HepG2 (cell line): ENCODE measurements around the gene RPSA. TPM values are rescaled to one million over a fixed set of nuclear protein-coding genes. Genes with fewer than 3 reads are reported as not detected.

Experiments
- EED ChIP-seq: sonication (generic); formaldehyde crosslinking; IDR thresholded peaks from 2 replicates; pipeline ENCODE4 v1.5.0; 2020; ENCODE audit warnings: mild to moderate bottlenecking, missing genetic modification reagents
- EHMT2 ChIP-seq: fragments of 200-600 bp; sonication (generic); IDR thresholded peaks from 2 replicates; pipeline ENCODE4 v1.7.0; 2017; ENCODE audit warnings: antibody characterized with exemption, low read depth, low read length, borderline replicate concordance
- ELF4 ChIP-seq: sonication (generic); formaldehyde crosslinking; IDR thresholded peaks from 2 replicates; pipeline ENCODE4 v1.5.0; 2020; ENCODE audit warnings: missing genetic modification reagents, mild to moderate bottlenecking, moderate library complexity, borderline replicate concordance
- JUN ChIP-seq: sonication (generic); formaldehyde crosslinking; IDR thresholded peaks from 2 replicates; pipeline ENCODE4 v1.4.0; 2020; ENCODE audit warnings: mild to moderate bottlenecking, missing genetic modification reagents
- NCOA1 ChIP-seq: sonication (generic); formaldehyde crosslinking; IDR thresholded peaks from 2 replicates; pipeline ENCODE4 v1.9.0; 2021; ENCODE audit warnings: missing genetic modification reagents
- NKX3-1 ChIP-seq: sonication (generic); formaldehyde crosslinking; IDR thresholded peaks from 2 replicates; pipeline ENCODE4 v1.5.0; 2020; ENCODE audit warnings: missing genetic modification reagents
- ZMAT3 ChIP-seq: sonication (generic); formaldehyde crosslinking; conservative IDR thresholded peaks from 2 replicates; pipeline ENCODE4 v1.7.0; 2021; ENCODE audit warnings: missing genetic modification reagents
- ZMYM4 ChIP-seq: sonication (generic); formaldehyde crosslinking; IDR thresholded peaks from 2 replicates; pipeline ENCODE4 v1.8.1; 2023; ENCODE audit warnings: mild to moderate bottlenecking, missing genetic modification reagents
- ZNF12 ChIP-seq: sonication (generic); formaldehyde crosslinking; IDR thresholded peaks from 2 replicates; pipeline ENCODE4 v1.5.0; 2020; ENCODE audit warnings: missing genetic modification reagents
- ZNF761 ChIP-seq: sonication (generic); formaldehyde crosslinking; conservative IDR thresholded peaks from 2 replicates; pipeline ENCODE4 v1.4.0; 2020; ENCODE audit warnings: mild to moderate bottlenecking, missing genetic modification reagents
- ZNF782 ChIP-seq: sonication (generic); formaldehyde crosslinking; IDR thresholded peaks from 2 replicates; pipeline ENCODE4 v1.4.0; 2020; ENCODE audit warnings: missing genetic modification reagents, mild to moderate bottlenecking, borderline replicate concordance
- polyA plus RNA-seq, 8 experiments: library from polyadenylated mRNA; depleted of rRNA in 3 of 8; stranded (reverse) in 7 of 8; unstranded in 1 of 8; fragments of >200 nt; fragmentation: Illumina TruSeq in 4 of 8; extraction: Trizol in 4 of 8; gene quantifications; 2 replicates each; pipeline versions ENCODE4 v1.2.1 to v1.2.3, GENCODE V29; 2011 to 2016; ENCODE audit warnings: low read depth in 4 of 8, missing spikeins in 1 of 8, mixed read lengths in 1 of 8; ENCODE audit not compliant: insufficient read depth in 1 of 8
- total RNA-seq, 5 experiments: library from RNA; depleted of rRNA; stranded (reverse); fragments of >200 nt; fragmentation: Illumina TruSeq; extraction: Trizol; gene quantifications; 2 replicates each; pipeline ENCODE4 v1.2.3, GENCODE V29; 2016; ENCODE audit warnings: low read depth in 1 of 5
- TF ChIP-seq, protein P1 (sequence below): sonication (generic); formaldehyde crosslinking; IDR thresholded peaks from 2 replicates; pipeline ENCODE4 v1.4.0; 2020; ENCODE audit warnings: missing genetic modification reagents
- TF ChIP-seq, protein P2 (sequence below): sonication (generic); formaldehyde crosslinking; IDR thresholded peaks from 2 replicates; pipeline ENCODE4 v1.5.0; 2020; ENCODE audit warnings: mild to moderate bottlenecking, missing genetic modification reagents
- TF ChIP-seq, protein P3 (sequence below): sonication (generic); formaldehyde crosslinking; IDR thresholded peaks from 2 replicates; pipeline ENCODE4 v1.4.0; 2020; ENCODE audit warnings: mild to moderate bottlenecking, missing genetic modification reagents
- TF ChIP-seq, protein P4 (sequence below): sonication (generic); formaldehyde crosslinking; conservative IDR thresholded peaks from 2 replicates; pipeline ENCODE4 v1.4.0; 2020; ENCODE audit warnings: missing genetic modification reagents
- TF ChIP-seq, protein P5 (sequence below): sonication (generic); formaldehyde crosslinking; IDR thresholded peaks from 2 replicates; pipeline ENCODE4 v1.4.0; 2020; ENCODE audit warnings: mild to moderate bottlenecking, missing genetic modification reagents

Gene RPSA
- total and polyA plus RNA-seq, 2 of the 13 experiments (the other 11 are each of a cell fraction or from before 2014, with no cell fraction given), result 1,683 to 3,226 TPM

DNA sequence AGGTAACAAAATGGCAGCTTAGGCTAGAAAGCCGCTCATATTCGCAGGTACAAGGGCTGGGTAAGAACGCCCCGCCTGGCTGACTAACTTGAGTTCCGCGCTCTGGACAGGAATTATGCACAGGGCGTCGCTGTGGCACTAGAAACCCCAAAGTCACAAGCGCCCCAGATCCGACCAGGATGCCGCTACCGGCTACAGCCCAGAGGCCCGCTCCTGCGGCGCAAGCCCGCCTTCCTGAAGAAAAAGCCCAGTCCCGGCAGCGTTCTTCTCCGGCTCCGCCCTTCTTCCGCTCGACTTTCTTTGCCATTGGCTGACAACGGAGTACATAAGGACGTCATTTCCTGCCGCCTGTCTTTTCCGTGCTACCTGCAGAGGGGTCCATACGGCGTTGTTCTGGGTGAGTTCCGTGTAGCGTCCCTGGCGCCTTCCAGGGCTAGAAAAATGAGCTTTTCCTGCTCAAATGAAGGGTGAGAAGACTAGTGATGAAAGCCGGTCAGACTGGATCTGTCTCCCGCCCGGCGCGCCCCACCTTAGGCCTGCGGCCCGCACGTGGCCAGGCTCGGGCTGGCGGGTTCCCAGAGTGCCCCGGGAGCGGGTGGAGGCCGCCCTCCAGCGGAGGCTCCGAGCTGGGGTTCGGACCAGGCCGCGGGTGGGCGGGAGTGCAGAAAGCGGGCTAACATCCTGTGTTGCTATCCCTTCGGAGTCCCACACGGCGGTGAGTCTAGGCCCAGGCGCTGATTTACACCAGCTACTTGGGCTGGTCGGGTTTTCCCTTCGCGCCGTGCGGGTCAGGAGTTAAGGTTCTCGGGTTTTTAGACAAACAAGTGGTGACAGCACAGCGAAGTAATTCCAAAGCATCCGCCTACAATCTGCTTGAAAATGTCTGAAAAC is at the start of gene RPSA (continued):
- TF ChIP-seq, protein P1, sequence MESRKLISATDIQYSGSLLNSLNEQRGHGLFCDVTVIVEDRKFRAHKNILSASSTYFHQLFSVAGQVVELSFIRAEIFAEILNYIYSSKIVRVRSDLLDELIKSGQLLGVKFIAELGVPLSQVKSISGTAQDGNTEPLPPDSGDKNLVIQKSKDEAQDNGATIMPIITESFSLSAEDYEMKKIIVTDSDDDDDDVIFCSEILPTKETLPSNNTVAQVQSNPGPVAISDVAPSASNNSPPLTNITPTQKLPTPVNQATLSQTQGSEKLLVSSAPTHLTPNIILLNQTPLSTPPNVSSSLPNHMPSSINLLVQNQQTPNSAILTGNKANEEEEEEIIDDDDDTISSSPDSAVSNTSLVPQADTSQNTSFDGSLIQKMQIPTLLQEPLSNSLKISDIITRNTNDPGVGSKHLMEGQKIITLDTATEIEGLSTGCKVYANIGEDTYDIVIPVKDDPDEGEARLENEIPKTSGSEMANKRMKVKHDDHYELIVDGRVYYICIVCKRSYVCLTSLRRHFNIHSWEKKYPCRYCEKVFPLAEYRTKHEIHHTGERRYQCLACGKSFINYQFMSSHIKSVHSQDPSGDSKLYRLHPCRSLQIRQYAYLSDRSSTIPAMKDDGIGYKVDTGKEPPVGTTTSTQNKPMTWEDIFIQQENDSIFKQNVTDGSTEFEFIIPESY (CRISPR knock-in tag), result no peak
- TF ChIP-seq JUN (CRISPR knock-in tag) (no peak), NCOA1 (CRISPR knock-in tag) (no peak), ZNF761 (CRISPR knock-in tag) (0 out of 2 replicates have a peak, but pooled peaks have one; percentile 36), ZNF12 (CRISPR knock-in tag) (peak; percentile 23; the same call in 1 of the 2 replicates), ZMYM4 (peak; percentile 93), NKX3-1 (CRISPR knock-in tag) (peak; percentile 80; the same call in 1 of the 2 replicates), EED (CRISPR knock-in tag) (peak; percentile 40; the same call in 1 of the 2 replicates), ZNF782 (CRISPR knock-in tag) (peak; percentile 58; the same call in 1 of the 2 replicates), ELF4 (peak; percentile 83), ZMAT3 (CRISPR knock-in tag) (peak; percentile 81), EHMT2 (no peak)
- TF ChIP-seq, protein P2, sequence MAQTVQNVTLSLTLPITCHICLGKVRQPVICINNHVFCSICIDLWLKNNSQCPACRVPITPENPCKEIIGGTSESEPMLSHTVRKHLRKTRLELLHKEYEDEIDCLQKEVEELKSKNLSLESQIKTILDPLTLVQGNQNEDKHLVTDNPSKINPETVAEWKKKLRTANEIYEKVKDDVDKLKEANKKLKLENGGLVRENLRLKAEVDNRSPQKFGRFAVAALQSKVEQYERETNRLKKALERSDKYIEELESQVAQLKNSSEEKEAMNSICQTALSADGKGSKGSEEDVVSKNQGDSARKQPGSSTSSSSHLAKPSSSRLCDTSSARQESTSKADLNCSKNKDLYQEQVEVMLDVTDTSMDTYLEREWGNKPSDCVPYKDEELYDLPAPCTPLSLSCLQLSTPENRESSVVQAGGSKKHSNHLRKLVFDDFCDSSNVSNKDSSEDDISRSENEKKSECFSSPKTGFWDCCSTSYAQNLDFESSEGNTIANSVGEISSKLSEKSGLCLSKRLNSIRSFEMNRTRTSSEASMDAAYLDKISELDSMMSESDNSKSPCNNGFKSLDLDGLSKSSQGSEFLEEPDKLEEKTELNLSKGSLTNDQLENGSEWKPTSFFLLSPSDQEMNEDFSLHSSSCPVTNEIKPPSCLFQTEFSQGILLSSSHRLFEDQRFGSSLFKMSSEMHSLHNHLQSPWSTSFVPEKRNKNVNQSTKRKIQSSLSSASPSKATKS, result no peak
- TF ChIP-seq, protein P3, sequence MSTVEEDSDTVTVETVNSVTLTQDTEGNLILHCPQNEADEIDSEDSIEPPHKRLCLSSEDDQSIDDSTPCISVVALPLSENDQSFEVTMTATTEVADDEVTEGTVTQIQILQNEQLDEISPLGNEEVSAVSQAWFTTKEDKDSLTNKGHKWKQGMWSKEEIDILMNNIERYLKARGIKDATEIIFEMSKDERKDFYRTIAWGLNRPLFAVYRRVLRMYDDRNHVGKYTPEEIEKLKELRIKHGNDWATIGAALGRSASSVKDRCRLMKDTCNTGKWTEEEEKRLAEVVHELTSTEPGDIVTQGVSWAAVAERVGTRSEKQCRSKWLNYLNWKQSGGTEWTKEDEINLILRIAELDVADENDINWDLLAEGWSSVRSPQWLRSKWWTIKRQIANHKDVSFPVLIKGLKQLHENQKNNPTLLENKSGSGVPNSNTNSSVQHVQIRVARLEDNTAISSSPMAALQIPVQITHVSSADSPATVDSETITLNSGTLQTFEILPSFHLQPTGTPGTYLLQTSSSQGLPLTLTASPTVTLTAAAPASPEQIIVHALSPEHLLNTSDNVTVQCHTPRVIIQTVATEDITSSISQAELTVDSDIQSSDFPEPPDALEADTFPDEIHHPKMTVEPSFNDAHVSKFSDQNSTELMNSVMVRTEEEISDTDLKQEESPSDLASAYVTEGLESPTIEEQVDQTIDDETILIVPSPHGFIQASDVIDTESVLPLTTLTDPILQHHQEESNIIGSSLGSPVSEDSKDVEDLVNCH (CRISPR knock-in tag), result no peak
- TF ChIP-seq, protein P4, sequence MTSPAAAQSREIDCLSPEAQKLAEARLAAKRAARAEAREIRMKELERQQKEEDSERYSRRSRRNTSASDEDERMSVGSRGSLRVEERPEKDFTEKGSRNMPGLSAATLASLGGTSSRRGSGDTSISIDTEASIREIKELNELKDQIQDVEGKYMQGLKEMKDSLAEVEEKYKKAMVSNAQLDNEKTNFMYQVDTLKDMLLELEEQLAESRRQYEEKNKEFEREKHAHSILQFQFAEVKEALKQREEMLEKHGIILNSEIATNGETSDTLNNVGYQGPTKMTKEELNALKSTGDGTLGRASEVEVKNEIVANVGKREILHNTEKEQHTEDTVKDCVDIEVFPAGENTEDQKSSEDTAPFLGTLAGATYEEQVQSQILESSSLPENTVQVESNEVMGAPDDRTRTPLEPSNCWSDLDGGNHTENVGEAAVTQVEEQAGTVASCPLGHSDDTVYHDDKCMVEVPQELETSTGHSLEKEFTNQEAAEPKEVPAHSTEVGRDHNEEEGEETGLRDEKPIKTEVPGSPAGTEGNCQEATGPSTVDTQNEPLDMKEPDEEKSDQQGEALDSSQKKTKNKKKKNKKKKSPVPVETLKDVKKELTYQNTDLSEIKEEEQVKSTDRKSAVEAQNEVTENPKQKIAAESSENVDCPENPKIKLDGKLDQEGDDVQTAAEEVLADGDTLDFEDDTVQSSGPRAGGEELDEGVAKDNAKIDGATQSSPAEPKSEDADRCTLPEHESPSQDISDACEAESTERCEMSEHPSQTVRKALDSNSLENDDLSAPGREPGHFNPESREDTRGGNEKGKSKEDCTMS (CRISPR knock-in tag), result no peak
- TF ChIP-seq, protein P5, sequence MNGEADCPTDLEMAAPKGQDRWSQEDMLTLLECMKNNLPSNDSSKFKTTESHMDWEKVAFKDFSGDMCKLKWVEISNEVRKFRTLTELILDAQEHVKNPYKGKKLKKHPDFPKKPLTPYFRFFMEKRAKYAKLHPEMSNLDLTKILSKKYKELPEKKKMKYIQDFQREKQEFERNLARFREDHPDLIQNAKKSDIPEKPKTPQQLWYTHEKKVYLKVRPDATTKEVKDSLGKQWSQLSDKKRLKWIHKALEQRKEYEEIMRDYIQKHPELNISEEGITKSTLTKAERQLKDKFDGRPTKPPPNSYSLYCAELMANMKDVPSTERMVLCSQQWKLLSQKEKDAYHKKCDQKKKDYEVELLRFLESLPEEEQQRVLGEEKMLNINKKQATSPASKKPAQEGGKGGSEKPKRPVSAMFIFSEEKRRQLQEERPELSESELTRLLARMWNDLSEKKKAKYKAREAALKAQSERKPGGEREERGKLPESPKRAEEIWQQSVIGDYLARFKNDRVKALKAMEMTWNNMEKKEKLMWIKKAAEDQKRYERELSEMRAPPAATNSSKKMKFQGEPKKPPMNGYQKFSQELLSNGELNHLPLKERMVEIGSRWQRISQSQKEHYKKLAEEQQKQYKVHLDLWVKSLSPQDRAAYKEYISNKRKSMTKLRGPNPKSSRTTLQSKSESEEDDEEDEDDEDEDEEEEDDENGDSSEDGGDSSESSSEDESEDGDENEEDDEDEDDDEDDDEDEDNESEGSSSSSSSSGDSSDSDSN (CRISPR knock-in tag), result peak; percentile 94
